ENCODE results near the gene AGBL4. TPM values are rescaled to one million over a fixed set of nuclear protein-coding genes. Genes with fewer than 3 reads are reported as not detected.

Gene AGBL4
- polyA plus RNA-seq, 1 donor (not counting 4 experiments of a cell fraction or from before 2014, with no cell fraction given) = not detected

GRCh38 chr1:48627486-48627885 is 1396.3 kb downstream of the AGBL4 start:
- no peak for DNase-seq (ENCODE audit: low read depth, low spot score)
- no peaks in the 10 kb centered on the region for H3K79me2 ChIP-seq (ENCODE audit: control insufficient read depth, insufficient read depth, low read length)
- FAIRE-seq = no peak
- no peaks in the 10 kb centered on the region for H4K20me1 ChIP-seq (ENCODE audit: control insufficient read depth, extremely low read depth, insufficient read depth, low read length)
- H3K27ac ChIP-seq (ENCODE audit: control insufficient read depth, insufficient read depth, low read length) = no peak overlapping the region
- no peaks in the 10 kb centered on the region for H3K36me3 ChIP-seq (ENCODE audit: control insufficient read depth in 2 of 2, extremely low read depth in 1 of 2, insufficient read depth in 2 of 2, low read length in 2 of 2)
- H3K9me3 ChIP-seq (ENCODE audit: control insufficient read depth, low read depth, low read length) = no peaks in the 10 kb centered on the region
- peaks cover 10% of the 10 kb centered on the region for H3K27me3 ChIP-seq (ENCODE audit: control insufficient read depth, extremely low read depth, insufficient read depth, low read length)
- H3K4me1 ChIP-seq (ENCODE audit: control insufficient read depth, extremely low read depth, insufficient read depth, low read length) = no peaks in the 10 kb centered on the region
- H3K9me1 ChIP-seq (ENCODE audit: control insufficient read depth, extremely low read depth, insufficient read depth, low read length) = no peaks in the 10 kb centered on the region
- dilution Hi-C loops (cut with MboI; ENCODE audit: extremely low pct_ligation_motif_present, low sequenced_read_pairs) = no loop called here
- no peak overlapping the region for H3K9ac ChIP-seq (ENCODE audit: control insufficient read depth, extremely low read depth, insufficient read depth, low read length)
- no peak overlapping the region for H3K4me3 ChIP-seq (ENCODE audit: control insufficient read depth in 2 of 3, extremely low read depth in 1 of 3, insufficient read depth in 2 of 3, low read depth in 1 of 3, low read length in 3 of 3)
- H3K4me2 ChIP-seq (ENCODE audit: control insufficient read depth, extremely low read depth, insufficient read depth, low read depth, low read length) = no peak overlapping the region
- TF ChIP-seq EZH2 (IDR thresholded peaks at IDR 0.05; ENCODE audit: low read length) (no peak), CTCF (optimal IDR thresholded peaks at IDR 0.05 in 1 of 3, IDR thresholded peaks at IDR 0.05 in 1 of 3, conservative IDR thresholded peaks at IDR 0.05 in 1 of 3; ENCODE audit: extremely low read depth in 1 of 3, insufficient read depth in 2 of 3, low read length in 3 of 3) (no peak)
- H2AFZ ChIP-seq (ENCODE audit: control insufficient read depth, low read length) = no peak overlapping the region

GRCh38 chr1:48619539-48619938 is 1404.2 kb downstream of the AGBL4 start:
- H3K79me2 ChIP-seq (ENCODE audit: control insufficient read depth, insufficient read depth, low read length) = no peaks in the 10 kb centered on the region
- H3K27me3 ChIP-seq (ENCODE audit: control insufficient read depth, extremely low read depth, insufficient read depth, low read length) = no peaks in the 10 kb centered on the region
- TF ChIP-seq CTCF (optimal IDR thresholded peaks at IDR 0.05 in 1 of 3, IDR thresholded peaks at IDR 0.05 in 1 of 3, conservative IDR thresholded peaks at IDR 0.05 in 1 of 3; ENCODE audit: extremely low read depth in 1 of 3, insufficient read depth in 2 of 3, low read length in 3 of 3) (no peak), EZH2 (IDR thresholded peaks at IDR 0.05; ENCODE audit: low read length) (no peak)
- no peak overlapping the region for H3K9ac ChIP-seq (ENCODE audit: control insufficient read depth, extremely low read depth, insufficient read depth, low read length)
- dilution Hi-C loops (cut with MboI; ENCODE audit: extremely low pct_ligation_motif_present, low sequenced_read_pairs) = no loop called here
- H2AFZ ChIP-seq (ENCODE audit: control insufficient read depth, low read length) = no peak overlapping the region
- H3K36me3 ChIP-seq (ENCODE audit: control insufficient read depth in 2 of 2, extremely low read depth in 1 of 2, insufficient read depth in 2 of 2, low read length in 2 of 2) = no peaks in the 10 kb centered on the region
- no peaks in the 10 kb centered on the region for H4K20me1 ChIP-seq (ENCODE audit: control insufficient read depth, extremely low read depth, insufficient read depth, low read length)
- no peak overlapping the region for H3K4me3 ChIP-seq (ENCODE audit: control insufficient read depth in 2 of 3, extremely low read depth in 1 of 3, insufficient read depth in 2 of 3, low read depth in 1 of 3, low read length in 3 of 3)
- no peak overlapping the region for H3K27ac ChIP-seq (ENCODE audit: control insufficient read depth, insufficient read depth, low read length)
- DNase-seq (ENCODE audit: low read depth, low spot score) (peak; percentile 53), FAIRE-seq (peak; percentile 43)
- no peaks in the 10 kb centered on the region for H3K9me1 ChIP-seq (ENCODE audit: control insufficient read depth, extremely low read depth, insufficient read depth, low read length)
- peaks cover 8% of the 10 kb centered on the region for H3K4me1 ChIP-seq (ENCODE audit: control insufficient read depth, extremely low read depth, insufficient read depth, low read length)
- no peaks in the 10 kb centered on the region for H3K9me3 ChIP-seq (ENCODE audit: control insufficient read depth, low read depth, low read length)
- peak overlapping the region; percentile 11 for H3K4me2 ChIP-seq (ENCODE audit: control insufficient read depth, extremely low read depth, insufficient read depth, low read depth, low read length)

Data from keratinocyte (primary cell).